GM13976 (cell line): ENCODE data around the gene ASPM.
"Not testable (repeated sequence)": the region's sequence is repeated elsewhere in the genome, so short reads cannot be mapped to it uniquely, and the experiment has no call there.

ENCODE experiments used
- DNase-seq: peaks from one replicate; pipeline ENCODE4 v3.0.0; 2012; ENCODE audit warnings: low spot score
- in situ Hi-C: fragments of 300-500 bp; cut with MboI; formaldehyde crosslinking; loops from one replicate; pipeline ENCODE4 v1.12.0; 2022; ENCODE audit warnings: low sequenced_read_pairs, mixed read lengths, inconsistent platforms; ENCODE audit not compliant: unreplicated experiment
- TF ChIP-seq, protein P1 (sequence below): IDR thresholded peaks from 2 replicates; pipeline ENCODE4 v1.5.1; 2012; ENCODE audit warnings: borderline replicate concordance, mild to moderate bottlenecking; ENCODE audit not compliant: insufficient read depth; ENCODE audit errors: extremely low read depth, missing control alignments, control extremely low read depth

ASPM gene

DNA sequence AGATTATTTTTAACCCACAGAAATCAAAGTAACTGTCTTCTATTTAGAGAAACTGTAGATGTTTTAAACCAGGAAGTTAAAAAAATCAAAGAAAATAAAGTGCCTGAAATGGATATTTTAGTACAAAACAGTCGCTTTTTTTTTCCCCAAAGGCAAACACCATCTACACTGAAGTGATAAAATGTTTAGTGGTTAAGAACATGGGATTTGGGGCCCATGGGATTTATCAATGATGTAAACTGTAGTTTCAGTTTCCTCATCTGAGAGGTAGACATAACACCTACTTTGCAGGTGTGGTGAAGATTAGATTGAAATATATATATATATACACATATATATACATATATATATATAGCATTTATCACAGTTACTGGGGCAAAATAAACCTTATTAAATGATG, 22.1 kb downstream of the ASPM start:
- DNase-seq, result no peak
- TF ChIP-seq, protein P1, sequence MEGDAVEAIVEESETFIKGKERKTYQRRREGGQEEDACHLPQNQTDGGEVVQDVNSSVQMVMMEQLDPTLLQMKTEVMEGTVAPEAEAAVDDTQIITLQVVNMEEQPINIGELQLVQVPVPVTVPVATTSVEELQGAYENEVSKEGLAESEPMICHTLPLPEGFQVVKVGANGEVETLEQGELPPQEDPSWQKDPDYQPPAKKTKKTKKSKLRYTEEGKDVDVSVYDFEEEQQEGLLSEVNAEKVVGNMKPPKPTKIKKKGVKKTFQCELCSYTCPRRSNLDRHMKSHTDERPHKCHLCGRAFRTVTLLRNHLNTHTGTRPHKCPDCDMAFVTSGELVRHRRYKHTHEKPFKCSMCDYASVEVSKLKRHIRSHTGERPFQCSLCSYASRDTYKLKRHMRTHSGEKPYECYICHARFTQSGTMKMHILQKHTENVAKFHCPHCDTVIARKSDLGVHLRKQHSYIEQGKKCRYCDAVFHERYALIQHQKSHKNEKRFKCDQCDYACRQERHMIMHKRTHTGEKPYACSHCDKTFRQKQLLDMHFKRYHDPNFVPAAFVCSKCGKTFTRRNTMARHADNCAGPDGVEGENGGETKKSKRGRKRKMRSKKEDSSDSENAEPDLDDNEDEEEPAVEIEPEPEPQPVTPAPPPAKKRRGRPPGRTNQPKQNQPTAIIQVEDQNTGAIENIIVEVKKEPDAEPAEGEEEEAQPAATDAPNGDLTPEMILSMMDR, result no peak
- in situ Hi-C loops, result no loop called here

DNA sequence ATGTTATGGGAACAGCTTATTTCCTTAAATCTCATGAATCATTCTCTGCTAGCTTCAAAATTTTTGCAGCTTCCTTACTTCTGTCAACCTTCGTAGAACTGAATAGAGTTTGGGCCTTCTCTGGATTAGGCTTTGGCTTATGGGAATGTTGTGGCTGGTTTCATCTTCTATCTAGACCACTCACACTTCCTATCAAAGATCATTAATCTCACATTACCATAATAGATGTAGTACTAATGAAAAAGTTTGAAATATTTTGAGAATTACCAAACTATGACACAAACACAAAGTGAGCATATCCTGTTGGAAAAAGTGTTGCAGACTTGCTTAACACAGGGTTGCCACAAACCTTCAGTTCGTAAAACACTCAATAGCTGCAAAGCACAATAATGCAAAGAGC, 30.3 kb downstream of the ASPM start:
- in situ Hi-C loops, result no loop called here
- no peak for DNase-seq
- TF ChIP-seq, protein P1, result no peak

DNA sequence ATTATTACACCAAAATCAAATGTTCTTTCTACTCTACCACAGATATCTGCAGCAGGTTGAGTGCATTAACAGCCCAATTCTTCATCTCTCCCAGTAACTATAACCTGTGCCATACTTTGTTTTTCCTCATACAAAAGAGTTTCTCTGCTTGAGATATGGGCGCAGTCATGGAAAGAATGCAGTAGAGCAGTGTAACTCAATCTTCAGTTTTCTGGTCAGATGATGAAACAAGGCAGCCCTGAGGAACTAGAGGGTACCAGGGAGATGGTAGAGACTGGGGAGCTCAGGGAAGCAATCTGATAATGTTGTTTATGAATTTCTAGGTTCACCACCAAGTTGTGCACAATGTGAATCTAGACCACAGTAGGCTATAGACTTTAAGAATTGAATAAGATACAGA, 39.6 kb downstream of the ASPM start:
- TF ChIP-seq, protein P1, result no peak
- in situ Hi-C loops, result no loop called here
- DNase-seq, result no peak

DNA sequence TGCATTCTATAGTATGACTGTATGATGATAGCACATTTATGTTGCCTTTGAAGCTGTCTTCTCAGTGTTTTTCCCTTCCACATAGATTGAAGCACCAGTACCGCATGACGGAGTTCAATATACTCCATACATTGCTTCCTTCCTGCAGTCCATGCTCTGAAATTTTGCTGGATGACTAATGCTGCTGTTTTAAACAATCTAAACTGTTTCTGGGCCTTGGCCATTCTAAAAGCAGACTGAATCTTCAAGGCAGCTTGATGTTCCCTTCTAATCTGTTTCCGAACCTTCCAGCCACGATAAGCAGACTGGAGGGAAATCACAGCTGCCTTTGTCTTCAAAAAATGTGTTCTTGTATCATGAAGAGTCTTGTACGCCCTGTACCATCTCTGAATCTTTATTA, 43.2 kb downstream of the ASPM start:
- TF ChIP-seq, protein P1, result no peak
- in situ Hi-C loops, result no loop called here
- no peak for DNase-seq

DNA sequence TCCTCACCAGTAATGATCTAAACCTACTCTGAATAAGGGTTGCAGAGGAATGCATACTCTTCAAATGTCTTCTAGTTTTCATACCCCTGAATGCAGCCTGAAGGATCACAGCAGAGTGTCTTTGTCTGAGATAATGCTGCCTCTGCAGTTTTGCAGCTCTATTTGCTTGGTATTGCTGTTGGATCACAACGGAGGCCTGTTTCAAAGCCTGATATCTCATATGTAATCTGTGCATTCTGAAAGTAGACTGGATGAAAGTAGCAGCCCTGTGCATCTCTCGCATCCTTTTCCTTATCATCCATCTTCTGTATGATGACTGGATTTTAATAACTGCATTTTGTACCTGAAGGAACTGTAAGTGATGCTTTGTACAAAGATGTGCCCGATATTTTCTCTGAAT, 44.5 kb downstream of the ASPM start:
- DNase-seq, result no peak
- in situ Hi-C loops, result no loop called here
- TF ChIP-seq, protein P1, result no peak

DNA sequence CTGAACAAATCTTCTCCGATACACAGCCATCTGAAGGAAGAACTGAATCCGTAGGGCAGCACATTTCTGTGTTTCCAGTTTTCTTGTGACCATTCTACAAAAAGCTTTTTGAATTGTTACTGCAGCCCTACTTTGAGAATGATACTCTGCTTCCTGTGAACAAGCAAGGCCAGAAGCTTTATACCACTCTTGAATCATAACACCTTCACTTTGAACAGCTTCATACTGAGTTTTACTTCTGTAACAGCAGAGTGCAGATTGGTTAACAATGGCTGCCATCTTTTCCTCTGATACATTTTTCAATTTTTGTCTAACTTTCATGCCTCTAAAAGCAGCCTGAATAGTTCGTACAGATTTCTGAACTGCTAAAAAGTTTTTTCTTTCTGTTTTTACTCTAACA, 45.8 kb downstream of the ASPM start:
- no peak for DNase-seq
- in situ Hi-C loops, result no loop called here
- TF ChIP-seq, protein P1, result no peak

DNA sequence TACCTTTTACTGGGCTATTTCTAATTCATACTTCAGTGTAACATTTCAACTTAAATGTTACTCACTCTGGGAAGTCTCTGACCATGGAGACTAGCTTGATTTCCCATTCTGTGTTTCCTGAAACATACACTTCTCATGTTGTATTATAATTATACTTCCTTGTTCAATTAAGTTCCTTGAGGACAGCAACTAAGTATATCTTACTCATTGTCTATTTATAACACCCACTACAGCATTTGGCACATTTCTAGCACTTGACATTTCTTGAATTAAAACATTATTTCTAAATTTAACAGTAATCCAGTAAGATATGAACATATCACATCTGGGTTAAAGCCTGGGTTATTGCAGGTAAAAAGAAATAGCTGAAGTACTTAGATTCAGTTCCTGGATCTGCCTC, 47.0 kb downstream of the ASPM start:
- in situ Hi-C loops, result no loop called here

DNA sequence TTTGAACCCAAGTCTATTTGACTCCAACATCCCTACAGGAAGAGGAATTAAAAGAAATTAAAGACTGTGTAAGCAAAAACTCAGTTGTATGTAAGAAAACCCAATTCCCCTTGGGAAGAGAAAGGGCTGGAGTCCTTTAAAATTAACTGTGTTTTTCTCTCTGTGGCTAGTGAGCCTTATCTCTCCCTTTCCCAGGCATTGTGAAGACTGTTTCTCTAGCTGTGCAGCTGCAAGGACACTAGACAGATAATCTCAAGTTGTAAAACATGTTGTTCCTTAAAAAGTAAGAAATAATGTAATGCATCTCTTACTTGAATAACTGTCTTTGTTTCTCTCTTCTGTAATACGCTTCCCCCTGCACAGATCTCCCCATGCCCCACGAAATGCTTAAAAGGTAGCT, 49.5 kb downstream of the ASPM start:
- in situ Hi-C loops, DNase-seq: not testable (repeated sequence)

More for the DNA sequence above, 47.0 kb downstream of the ASPM start:
- DNase-seq, result no peak
- TF ChIP-seq, protein P1, result no peak
